ENCODE results near the gene SLC16A12.
"Not testable (repeated sequence)": the region's sequence is repeated elsewhere in the genome, so short reads cannot be mapped to it uniquely, and the experiment has no call there.

The SLC16A12 gene

DNA sequence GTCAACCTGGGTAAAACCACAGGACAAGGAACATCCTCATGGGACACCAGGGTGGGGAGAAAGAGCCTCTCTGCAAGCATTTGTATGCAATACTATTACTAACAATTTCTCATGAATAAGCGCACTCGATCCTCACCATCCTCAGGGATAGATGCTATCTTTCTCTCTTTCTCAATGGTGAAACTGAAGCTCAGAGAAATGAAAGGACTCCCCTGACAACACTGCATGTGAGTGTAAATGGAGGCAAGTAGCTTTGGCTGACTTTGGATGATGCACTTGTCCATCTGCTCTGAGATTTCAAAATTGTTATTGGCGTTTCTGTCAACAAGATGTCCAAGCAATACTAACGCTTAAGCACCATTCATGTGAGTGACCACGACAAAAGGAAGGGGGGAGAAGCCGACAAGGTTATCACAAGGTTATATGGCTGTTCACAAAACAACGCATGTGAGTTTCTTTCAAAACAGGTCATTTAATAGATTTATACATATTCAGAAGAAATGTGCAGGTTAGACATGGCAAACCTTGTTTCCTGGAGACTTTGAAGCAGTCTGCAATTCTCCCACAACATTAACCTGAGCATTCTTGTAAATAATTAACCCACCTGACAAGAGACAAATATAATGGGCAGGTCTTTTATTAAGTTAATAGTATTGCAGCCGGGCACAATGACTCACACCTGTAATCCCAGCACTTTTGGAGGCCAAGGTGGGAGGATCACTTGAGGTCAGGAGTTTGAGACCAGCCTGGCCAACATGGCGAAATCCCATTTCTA lies 67.0 kb downstream of the SLC16A12 start:
- no peak for DNase-seq

DNA sequence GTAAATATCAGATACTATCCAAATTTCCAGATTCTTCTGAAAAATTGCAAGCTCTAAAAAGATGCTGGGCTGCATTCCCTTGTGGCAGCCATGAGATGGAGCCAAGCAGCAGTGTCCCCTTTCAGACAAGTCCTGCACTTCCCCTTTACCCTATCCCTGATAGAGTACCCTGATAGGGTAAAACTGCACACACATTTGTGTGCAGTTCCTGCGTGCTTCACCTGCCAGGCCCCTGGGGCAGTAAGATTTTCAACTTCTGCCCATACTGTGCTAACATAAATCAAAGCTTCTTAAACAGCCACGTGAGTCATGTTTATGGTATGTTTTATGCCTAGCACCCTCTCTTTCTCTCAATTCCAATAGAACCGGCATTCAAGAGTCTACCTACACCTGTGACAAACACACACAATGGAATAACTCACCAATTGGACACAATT lies 68.8 kb downstream of the SLC16A12 start:
- no peak for DNase-seq

DNA sequence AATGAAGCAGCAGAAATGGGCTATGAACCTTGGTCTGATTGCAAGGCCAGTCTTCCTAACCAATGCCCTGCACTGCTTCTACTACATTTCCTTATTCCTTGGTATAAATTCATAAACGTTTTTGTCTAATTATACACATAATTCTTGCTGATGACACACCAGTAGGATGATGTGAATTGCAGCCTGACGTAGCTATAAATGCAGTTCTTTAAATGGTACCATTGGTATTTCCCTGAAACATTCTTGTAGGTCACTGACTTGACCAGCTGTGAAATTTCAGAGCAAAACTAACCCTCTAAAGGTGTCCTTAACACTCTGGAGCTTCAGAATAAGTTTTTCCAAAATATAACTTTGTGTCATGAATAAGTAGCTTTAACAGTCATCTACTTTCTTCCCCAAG lies 70.2 kb downstream of the SLC16A12 start:
- DNase-seq: no peak

DNA sequence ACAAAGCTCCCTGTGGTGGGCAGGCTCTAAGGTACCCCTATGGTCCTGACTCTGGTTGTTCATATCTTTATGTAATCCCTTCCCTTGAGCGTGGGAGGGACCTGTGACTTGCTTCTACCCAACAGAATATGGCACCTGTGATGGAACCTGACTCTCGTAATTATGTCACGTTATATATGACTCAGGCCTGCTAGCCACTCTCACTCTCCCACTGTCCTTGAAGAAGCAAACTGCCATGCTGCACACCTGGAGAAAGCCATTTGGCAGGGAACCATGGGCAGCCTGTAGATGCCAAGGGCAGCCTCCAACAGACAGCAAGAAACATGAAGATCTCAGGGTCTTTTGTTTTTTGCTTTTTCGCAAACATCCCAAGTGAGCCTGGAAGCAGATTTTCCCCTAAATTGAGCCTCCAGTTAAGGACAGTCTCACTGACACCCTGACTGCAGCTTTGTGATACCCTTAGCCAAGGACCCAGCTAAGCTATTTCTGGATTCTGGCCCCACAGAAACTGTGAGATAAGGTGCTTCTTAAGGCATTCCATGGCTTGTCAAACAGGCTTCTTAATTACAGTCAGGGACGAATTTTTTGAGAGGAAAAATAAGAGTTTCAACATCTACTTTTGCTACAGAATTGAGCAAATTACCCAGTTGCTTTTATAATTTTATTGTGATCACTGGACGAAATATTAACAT lies 71.4 kb downstream of the SLC16A12 start:
- no peak for DNase-seq

DNA sequence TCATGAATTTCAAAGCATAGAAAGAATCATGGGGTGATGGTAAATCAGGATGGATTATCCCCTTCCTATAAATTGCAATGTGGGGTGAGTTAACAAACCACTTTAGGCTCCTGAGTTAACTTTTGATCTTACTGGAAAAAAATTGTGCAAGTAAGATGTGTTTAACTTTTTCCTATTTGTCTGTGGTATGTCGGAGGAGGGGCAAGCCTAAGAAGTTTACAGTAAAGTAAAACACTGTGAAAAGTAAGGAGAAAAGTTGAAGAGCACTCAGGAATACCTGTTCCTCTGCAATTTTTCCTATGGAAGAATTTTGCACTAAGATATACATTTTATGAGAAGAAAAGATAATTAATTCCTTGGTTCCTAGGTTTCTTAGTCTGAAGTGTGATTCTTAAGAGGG lies 76.6 kb downstream of the SLC16A12 start:
- no peak for DNase-seq

DNA sequence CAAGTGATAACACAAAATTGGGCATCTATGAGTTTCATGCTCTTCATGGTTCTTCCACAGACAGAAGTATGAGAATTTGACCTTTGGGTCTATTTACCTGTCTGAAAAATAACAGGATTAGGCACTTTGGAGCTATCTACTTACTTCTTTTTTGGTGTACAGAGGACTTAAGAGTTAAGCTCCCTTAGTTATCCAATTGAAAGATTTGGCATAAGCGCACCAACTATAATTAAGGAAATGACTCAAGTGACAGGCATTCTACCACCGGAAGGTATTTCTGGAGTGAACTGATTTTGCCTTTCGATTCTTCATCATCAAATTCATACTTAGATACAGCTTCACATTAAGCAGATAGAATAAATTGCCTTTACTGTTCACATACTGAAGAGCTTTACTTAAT lies 77.1 kb downstream of the SLC16A12 start:
- DNase-seq: no peak

DNA sequence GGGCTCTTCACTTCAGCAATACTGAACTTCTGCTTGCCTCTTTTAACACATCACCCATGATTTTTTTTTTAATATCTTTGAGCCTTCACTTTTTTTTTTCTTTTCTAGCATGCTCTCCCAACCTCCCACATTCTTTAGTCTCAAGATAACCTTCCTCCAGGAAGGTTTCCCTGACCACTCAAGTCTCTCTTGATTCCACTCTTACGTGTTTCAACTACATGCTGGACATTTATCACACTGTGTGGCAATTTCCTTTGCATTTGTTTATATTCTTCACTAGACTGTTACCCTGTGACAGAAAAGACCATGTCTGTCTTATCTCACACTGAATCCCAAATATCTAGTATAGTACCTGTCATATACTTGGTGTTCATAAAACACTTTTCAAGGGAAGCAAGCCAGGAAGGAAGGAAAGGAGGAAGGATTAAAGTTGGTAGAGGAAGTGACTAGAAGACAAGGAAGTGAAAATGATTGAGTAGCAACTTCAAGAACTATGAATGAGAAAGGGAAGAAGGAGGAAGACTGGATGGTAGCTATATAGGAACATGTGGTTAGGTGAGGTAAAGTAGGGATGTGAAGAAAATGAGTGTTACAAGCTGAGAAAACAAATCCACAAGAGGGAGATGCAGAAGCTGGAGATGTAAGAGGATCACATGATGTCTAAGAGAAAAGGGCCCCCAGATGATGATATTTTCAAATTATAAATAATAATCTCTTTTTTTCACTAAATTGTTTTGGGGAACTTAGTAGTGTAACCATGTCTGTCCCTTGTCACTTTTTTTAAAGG lies 80.6 kb downstream of the SLC16A12 start:
- DNase-seq: no peak

DNA sequence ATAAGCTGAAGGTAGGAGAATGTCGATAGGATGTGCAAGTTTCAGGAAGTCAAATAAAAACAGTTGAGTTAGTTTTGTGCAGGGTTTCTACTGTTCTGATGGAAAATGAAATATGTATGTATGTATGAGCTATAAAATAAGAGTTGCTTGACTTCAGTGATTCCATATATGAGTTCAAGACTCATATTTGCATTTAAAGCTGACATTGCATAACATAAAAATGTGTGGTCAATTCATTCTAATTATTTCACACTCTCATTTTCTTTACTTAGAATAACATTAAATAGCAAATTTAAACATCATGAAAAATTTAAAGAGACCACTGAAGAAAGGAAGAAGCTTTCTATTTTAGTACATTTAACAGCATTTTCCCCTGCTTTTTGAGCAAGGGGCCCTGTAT lies 83.2 kb downstream of the SLC16A12 start:
- no peak for DNase-seq

DNA sequence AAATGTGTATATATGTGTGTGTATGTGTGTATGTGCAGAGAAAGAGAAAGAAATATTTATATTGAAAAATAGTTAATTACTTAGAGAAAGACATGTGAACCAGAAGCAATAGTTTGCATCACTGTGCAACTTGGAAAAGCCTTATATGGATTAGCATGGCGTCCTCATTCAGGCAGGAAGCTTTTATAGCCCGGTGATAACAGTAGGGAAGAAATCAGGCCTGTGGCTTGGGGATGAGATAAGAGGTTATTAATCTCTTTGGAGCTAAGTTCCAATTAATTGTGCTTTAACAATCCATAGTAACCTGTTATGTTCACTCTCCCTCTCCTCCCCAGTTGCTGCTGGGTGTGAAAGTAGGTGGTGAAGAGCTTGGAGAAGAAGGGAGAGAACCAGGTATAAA lies 84.5 kb downstream of the SLC16A12 start:
- DNase-seq: no peak

DNA sequence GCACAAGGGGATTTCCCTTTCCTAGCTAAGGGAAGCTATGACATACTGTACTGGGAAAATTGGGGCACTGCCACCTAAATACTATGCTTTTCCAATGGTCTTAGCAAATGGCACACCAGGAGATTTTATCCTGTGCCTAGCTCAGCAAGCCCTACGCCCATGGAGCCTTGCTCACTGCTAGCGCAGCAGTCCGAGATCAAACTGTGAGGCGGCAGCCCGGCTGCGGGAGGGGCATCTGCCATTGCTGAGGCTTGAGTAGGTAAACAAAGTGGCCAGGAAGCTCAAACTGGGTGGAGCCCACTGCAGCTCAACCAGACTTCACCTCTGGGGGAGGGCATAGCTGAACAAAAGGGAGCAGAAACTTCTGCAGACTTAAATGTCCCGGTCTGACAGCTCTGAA lies 90.6 kb downstream of the SLC16A12 start:
- not testable (repeated sequence) for DNase-seq

DNA sequence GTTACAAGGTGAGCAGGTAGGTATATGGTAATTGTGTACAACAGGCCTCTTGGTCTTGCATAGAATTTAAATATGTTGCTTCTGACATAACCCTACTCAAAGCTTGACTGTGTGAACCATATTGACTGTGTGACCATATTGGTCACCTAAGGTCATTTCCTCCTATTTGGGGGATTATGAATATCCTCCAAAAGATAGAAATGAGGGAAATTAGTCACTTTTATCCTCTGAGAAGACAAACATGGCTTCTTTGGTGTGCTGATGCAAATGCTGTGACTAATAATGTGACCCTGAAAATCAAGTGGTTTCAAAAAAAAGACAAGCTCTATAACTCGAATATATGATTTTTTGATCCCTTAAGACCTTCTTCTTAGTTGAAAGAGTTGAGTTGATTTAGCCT lies 93.1 kb downstream of the SLC16A12 start:
- no peak for DNase-seq

DNA sequence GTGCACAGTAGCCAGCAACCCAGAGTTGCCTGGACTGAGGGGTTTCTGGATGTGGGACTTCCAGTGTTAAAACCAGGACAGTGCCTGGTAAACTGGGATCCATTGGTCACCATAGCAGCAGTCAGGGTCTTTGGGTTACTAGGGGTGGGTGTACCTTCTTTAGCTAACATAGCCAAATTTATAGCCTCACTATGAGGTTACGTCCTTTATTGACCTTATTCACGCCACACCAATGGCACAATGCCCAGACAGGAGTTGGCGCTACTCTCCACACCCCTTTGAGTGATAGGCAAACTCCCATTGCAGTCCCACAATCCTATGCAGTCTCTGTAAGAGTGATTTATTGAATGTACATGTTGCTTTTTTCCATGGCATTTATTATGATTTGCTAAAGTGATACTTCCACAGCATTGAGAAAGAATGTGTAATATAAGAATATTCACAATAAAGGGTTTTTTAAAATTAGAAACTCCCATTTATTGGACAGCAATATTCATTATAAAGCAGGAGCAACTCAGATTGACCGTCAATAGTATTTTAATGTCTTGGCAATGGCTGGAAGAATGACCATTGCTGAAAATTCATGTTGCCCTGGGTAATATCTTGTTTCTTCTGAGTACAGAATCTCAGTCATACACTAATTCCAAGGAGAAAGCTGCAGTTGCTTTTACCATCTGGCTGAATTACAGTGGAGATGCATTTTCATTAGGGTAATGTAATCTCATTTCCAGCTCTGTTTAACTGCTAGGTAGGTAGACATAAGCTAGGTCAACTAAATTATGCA lies 95.0 kb downstream of the SLC16A12 start:
- no peak for DNase-seq

DNA sequence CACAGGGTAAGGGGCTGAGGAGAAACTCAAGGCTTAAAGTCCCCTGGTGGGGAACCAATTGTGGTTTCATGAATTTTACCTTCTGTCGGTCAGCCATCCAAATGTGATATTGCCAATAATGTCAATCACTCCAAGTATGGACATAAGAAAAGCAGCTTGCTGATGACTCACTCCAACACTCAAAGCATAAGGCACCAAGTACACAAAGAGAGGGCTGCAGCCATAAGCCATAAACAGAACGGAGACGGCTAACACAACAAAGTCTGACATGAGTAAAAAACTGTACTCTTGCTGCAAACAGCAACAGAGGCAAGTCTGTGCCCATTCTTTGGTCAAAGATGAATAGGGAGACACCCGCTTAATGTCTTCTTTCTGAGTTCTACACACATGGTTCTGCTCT lies 96.9 kb downstream of the SLC16A12 start:
- DNase-seq: no peak

DNA sequence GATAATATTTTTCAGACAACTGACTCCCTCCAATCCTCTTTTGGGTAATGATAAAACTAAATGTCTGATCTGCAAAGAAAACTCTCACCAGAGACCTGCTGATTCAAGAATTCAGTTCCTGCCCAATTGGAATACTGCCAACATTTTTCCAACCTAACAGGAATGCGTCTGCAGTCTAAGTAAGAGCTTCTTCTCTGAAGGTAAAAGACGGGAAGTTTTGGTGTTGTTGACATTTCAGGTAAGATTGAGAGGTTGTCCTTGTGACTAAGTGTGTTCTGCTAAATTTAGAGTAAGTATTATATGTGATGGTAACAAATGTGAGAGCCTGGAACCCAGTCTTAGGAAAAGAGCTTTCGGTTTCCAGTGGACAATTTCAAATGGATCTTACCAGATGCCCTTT lies 103.4 kb downstream of the SLC16A12 start:
- no peak for DNase-seq

DNA sequence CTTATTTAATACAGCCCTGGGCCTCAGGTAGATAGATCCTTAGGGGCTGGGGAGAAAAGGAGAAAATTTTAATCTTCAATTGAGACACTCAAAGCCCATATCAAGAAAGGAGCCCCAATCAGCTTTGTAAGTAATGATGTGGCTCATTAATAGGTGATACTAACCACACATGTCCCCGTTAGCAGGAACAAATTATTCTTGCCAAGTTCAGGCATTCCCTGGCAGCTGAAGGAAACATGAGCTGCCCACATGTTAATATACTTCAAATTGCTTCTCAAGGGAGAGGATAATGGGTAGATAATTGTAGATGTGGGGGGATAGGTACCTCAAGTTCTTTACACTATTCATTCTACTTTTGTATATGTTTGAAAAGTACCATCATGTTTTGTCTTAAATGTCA lies 106.5 kb downstream of the SLC16A12 start:
- no peak for DNase-seq

DNA sequence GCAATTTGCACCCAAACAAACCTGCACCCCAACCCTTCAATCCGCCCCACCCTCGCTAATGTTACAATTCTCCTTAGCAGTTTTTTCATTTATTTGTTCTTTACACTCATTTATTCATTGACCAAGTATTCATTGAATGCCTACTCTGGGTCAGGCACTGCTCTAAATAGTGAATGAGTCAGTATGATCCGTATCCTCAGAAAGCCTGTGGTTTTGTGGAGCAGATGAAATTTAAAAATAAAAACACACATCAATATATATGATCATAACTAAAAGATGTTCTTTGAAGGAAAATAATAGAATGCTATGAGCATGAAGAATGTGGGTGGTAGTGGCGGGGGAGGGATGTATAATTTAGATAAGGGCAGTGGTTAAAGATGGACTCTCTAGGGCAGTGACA lies 107.8 kb downstream of the SLC16A12 start:
- DNase-seq: no peak

DNA sequence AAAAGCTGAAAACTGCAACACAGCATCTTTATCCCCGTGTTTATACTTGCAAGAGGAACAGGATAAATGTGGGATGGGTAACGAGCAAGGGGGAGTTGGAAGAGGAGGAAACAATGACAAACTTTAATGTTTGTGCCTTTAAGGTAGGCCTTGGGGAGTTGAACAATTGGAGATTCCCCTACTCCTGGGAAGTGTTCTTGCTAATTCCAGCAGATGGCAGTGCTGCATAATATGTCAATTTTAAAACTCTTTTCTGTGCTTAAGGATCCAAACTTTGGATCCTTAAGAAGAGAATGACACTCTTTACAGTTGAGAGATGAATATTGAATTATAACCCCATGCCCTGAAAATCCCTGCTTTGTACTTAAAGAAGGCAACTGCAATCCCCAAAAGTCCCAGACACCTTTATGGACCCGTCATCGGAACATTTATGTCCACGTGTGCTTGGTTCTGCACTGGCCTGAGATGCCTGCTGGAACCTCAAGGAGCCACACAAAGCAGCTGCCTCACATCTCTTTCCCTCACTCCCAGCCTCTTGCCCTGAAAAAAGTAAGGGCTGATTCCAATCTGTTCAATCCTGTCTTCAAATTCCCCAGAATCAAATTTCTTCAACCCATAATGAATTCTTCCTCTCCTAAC lies 109.0 kb downstream of the SLC16A12 start:
- DNase-seq: no peak

DNA sequence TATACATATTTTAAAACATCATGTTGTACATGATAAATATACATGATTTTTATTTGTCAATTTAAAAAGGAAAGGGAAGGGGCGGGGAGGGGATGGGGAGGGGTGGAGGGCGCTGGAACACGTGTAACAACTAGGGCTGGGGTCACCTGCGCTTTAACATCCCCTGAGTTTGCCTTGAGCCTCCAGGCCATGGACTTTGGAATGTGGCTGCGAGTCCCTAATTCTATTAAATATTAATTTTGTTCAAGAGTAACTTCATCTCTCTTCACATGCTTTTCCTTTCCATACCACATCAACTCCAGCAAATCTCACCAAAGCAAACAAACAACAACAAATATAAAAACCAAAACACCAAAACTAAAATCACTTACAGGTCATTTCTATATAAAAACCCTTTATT lies 110.4 kb downstream of the SLC16A12 start:
- no peak for DNase-seq

DNA sequence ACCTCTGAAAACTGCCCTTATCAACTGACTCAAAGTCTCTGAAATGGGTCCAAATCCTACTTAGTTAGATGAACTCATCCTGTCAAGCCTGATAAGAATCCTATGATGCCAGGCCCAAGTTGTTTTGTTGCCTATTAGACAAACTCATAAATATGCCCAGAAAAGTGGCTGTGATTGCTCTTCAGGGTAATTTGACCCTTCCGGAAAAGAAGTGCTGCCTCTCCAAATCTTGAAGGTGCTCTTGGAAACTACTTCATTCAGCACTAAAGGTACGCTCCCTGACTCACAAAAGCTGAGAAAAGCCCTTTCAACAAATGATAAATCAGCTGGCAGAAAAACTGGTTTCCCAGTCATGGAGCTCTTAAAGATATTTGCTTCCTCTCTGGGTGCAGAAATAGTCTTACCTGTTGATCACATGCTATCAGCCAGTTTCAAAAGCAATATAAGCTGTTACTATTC lies 114.3 kb downstream of the SLC16A12 start:
- DNase-seq: no peak

DNA sequence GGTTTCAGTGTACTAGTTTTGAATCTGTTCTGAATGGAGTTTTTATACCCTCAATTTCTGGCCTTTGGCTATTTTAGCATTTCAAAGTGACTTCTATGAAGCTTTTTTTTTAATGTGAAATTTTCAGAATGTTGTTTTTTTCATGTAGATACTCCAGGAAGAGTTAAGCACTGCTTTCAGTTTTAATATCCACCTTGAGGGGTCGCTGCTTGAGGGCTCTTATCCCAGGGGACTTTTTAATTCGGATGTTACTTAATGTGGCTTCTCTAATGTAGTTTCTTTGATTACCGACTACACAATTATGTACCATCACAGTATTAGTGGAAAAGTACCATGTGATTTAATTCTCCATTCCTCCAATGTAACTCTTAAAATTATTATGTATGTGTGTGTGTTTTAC lies 115.8 kb downstream of the SLC16A12 start:
- no peak for DNase-seq

DNA sequence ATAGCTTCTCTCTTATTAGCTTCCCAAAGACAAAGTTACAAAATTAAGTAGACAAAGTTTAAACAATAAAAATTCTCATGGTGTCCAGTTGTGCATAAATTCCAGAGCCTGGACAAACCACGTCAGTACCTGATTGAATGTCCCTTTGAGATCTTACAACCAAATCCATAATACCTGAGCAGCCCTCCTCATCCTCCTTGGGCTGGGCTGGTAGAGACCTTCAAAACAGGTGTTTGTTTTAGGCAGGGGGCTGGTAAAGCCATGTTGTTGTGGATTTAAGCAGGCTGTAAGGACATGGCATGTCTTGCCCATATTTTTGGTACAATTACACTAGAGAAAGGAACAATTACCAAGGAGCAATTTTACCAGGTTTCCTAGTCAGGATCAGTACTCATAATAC lies 118.9 kb downstream of the SLC16A12 start:
- DNase-seq: no peak

All from NCI-H524 treated with DMSO at 0.1 percent for 48 hours (cell line).